ENCODE measurements around the gene ITM2C. TPM values are rescaled to one million over a fixed set of nuclear protein-coding genes. Genes with fewer than 3 reads are reported as not detected.

Gene ITM2C
- total and polyA plus RNA-seq, 2 donors (not counting 1 experiment from before 2014, with no cell fraction given) = 36.9 to 62.8 TPM

DNA sequence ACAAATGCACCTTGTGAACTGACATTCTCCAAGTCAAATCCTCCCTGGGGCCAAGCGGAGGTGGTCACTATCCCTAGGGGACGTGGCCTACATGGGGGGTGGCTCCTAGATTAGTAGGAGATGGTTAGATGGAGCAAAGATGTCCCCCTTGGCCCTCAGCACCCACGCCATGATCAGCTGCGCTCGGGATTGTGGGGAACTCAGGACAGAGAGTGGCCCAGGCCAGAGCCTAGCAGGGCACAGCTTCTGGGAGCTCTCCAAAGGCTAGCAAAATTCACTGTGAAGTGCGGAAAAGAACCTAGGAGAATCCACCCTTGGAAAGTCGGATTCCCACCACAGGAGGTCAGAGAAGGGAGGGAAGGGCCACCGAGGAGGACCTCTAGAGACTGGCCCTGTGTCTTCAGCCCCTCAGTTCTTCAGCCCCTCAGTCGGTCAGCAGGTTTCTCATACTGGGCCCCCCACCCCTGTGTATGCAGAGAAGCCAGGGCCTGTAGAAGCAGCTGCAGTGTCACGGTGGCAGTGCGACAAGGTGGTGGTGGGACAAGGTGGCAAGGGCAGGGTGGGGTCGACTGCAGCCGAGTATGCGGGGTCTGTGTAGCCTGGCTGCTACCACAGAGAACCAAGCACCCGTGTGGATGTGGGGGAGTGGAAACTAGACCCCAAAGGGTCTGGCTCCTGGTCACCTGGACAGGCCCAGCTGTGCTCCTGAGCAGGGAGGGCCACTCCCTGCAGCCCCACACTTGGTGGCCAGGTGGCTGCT lies 41.9 kb downstream of the ITM2C start:
- POLR2A ChIA-PET = interaction anchor here (0.6 kb wide), 1 partner anchor 526 kb away, joined by 7 read pairs; no protein-coding TSS in a partner anchor
- H3K4me3 Mint-ChIP-seq = no peak overlapping the region

More for the DNA sequence above, 41.9 kb downstream of the ITM2C start:
- Histone ChIP-seq H3K4me2 (replicated peaks; ENCODE audit: low read depth, low read length, poor library complexity, severe bottlenecking) (no peak overlapping the region), H3K4me3 (ENCODE audit: control extremely low read depth in 1 of 5, extremely low read depth in 1 of 5, insufficient read depth in 1 of 5, low read depth in 2 of 5, low read length in 4 of 5) (no peak overlapping the region), H4K20me1 (ENCODE audit: control insufficient read depth, insufficient read depth, low read length, poor library complexity, severe bottlenecking) (no peaks in the 10 kb centered on the region), H2AFZ (ENCODE audit: insufficient read depth, low read depth, low read length, poor library complexity, severe bottlenecking) (no peak overlapping the region), H3K4me1 (ENCODE audit: control insufficient read depth in 2 of 2, insufficient read depth in 2 of 2, low read length in 2 of 2) (peaks cover 13 to 28% of the 10 kb centered on the region in 2 donors), H3K36me3 (replicated peaks in 1 of 2; ENCODE audit: control extremely low read depth in 1 of 2, control insufficient read depth in 1 of 2, extremely low read depth in 1 of 2, insufficient read depth in 2 of 2, low read length in 1 of 2) (no peaks in the 10 kb centered on the region), H3K9ac (ENCODE audit: low read length) (no peak overlapping the region), H3K27me3 (replicated peaks in 1 of 4; ENCODE audit: control extremely low read depth in 1 of 4, control insufficient read depth in 3 of 4, insufficient read depth in 4 of 4, low read length in 3 of 4) (no peaks in the 10 kb centered on the region), H3K9me3 (ENCODE audit: control extremely low read depth in 1 of 3, control insufficient read depth in 2 of 3, insufficient read depth in 1 of 3, low read length in 2 of 3) (no peaks in the 10 kb centered on the region), H3K79me2 (ENCODE audit: control insufficient read depth, insufficient read depth, low read length) (no peaks in the 10 kb centered on the region), H3K27ac (ENCODE audit: low read length in 2 of 2) (no peak overlapping the region)
- CTCF ChIA-PET = interaction anchor here (1.0 to 5.2 kb wide), 3 partner anchors 58 to 82 kb away, joined by 4 to 61 read pairs (median 8); no protein-coding TSS in a partner anchor
- WGBS (ENCODE audit: insufficient coverage) = 97% methylated on average over 15 of the region's 15 CpGs
- Mint-ChIP-seq H3K27ac (no peak overlapping the region), H3K4me1 (peaks cover 22% of the 10 kb centered on the region), H3K27me3 (no peaks in the 10 kb centered on the region), H3K9me3 (ENCODE audit: insufficient read depth) (no peaks in the 10 kb centered on the region)
- ATAC-seq (ENCODE audit: low read depth) (no peak), DNase-seq (no peak)
- intact Hi-C loops (cut with micrococcal nuclease) = no loop called here
- TF ChIP-seq, protein P1, sequence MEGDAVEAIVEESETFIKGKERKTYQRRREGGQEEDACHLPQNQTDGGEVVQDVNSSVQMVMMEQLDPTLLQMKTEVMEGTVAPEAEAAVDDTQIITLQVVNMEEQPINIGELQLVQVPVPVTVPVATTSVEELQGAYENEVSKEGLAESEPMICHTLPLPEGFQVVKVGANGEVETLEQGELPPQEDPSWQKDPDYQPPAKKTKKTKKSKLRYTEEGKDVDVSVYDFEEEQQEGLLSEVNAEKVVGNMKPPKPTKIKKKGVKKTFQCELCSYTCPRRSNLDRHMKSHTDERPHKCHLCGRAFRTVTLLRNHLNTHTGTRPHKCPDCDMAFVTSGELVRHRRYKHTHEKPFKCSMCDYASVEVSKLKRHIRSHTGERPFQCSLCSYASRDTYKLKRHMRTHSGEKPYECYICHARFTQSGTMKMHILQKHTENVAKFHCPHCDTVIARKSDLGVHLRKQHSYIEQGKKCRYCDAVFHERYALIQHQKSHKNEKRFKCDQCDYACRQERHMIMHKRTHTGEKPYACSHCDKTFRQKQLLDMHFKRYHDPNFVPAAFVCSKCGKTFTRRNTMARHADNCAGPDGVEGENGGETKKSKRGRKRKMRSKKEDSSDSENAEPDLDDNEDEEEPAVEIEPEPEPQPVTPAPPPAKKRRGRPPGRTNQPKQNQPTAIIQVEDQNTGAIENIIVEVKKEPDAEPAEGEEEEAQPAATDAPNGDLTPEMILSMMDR (IDR thresholded peaks at IDR 0.05) = no peak
